ENCODE data around the gene LRP1. TPM values are rescaled to one million over a fixed set of nuclear protein-coding genes. Genes with fewer than 3 reads are reported as not detected.

LRP1 gene
- total RNA-seq, 2 experiments from 2014 or later, result 6.6 to 8.5 TPM

- CTCF ChIA-PET, result interaction anchor here (1.0 to 1.7 kb wide), 2 partner anchors 10 to 28 kb away, joined by 3 to 4 read pairs; no protein-coding TSS in a partner anchor
- Histone ChIP-seq H3K27me3 (ENCODE audit: control insufficient read depth in 1 of 2, insufficient read depth in 2 of 2, low read length in 2 of 2) (no peaks in the 10 kb centered on the region), H3K36me3 (ENCODE audit: insufficient read depth, low read length) (peaks cover 79% of the 10 kb centered on the region), H3K9me3 (ENCODE audit: control insufficient read depth in 1 of 2, insufficient read depth in 1 of 2, low read length in 2 of 2) (no peaks in the 10 kb centered on the region), H3K4me3 (ENCODE audit: low read length) (no peak overlapping the region), H3K27ac (ENCODE audit: low read depth in 1 of 2, low read length in 2 of 2) (no peak overlapping the region), H3K4me1 (ENCODE audit: insufficient read depth, low read length) (peaks cover 33% of the 10 kb centered on the region)
- Mint-ChIP-seq H3K36me3 (ENCODE audit: low read depth) (peaks cover 93% of the 10 kb centered on the region), H3K9me3 (no peaks in the 10 kb centered on the region), H3K27ac (peak overlapping the region; percentile 44), H3K27me3 (no peaks in the 10 kb centered on the region), H3K4me3 (no peak overlapping the region), H3K4me1 (ENCODE audit: low read depth) (peaks cover 49% of the 10 kb centered on the region)
- POLR2A ChIA-PET, result interaction anchor here (3.2 to 14.4 kb wide), 3 partner anchors 8 to 27 kb away, joined by 15 to 344 read pairs (median 20); partner anchors contain the start of genes NAB2 and STAT6
- TF ChIP-seq CTCF (IDR thresholded peaks at IDR 0.05), result no peak
- DNase-seq, result no peak
- intact Hi-C loops (cut with DNase I, micrococcal nuclease), result no loop called here
- no peak for ATAC-seq (ENCODE audit: poor library complexity)
These were observed 31.3 kb upstream of the LRP1 start for GRCh38 chr12:57096748-57097553.

GRCh38 chr12:57097554-57097835 is 30.8 kb upstream of the LRP1 start:
- no peak overlapping the region for H3K27ac ChIP-seq (ENCODE audit: low read depth in 1 of 2, low read length in 2 of 2)
- H3K4me1 Mint-ChIP-seq (ENCODE audit: low read depth), result peaks cover 49% of the 10 kb centered on the region
- no peak overlapping the region for H3K27ac Mint-ChIP-seq
- intact Hi-C loops (cut with DNase I, micrococcal nuclease), result no loop called here
- CTCF ChIA-PET, result interaction anchor here (1.1 to 2.0 kb wide), 3 partner anchors 10 to 28 kb away, joined by 3 to 8 read pairs (median 4); no protein-coding TSS in a partner anchor
- no peak for TF ChIP-seq CTCF (IDR thresholded peaks at IDR 0.05)
- peaks cover 94% of the 10 kb centered on the region for H3K36me3 Mint-ChIP-seq (ENCODE audit: low read depth)
- peaks cover 79% of the 10 kb centered on the region for H3K36me3 ChIP-seq (ENCODE audit: insufficient read depth, low read length)
- H3K27me3 Mint-ChIP-seq, result no peaks in the 10 kb centered on the region
- POLR2A ChIA-PET, result interaction anchor here (0.6 to 14.4 kb wide), 4 partner anchors 9 to 612 kb away, joined by 3 to 344 read pairs (median 12); partner anchors contain the start of genes NAB2 and STAT6
- no peaks in the 10 kb centered on the region for H3K9me3 Mint-ChIP-seq
- peaks cover 33% of the 10 kb centered on the region for H3K4me1 ChIP-seq (ENCODE audit: insufficient read depth, low read length)
- DNase-seq, result no peak
- no peak for ATAC-seq (ENCODE audit: poor library complexity)
- H3K4me3 Mint-ChIP-seq, result no peak overlapping the region
- H3K4me3 ChIP-seq (ENCODE audit: low read length), result no peak overlapping the region
- H3K27me3 ChIP-seq (ENCODE audit: control insufficient read depth in 1 of 2, insufficient read depth in 2 of 2, low read length in 2 of 2), result no peaks in the 10 kb centered on the region
- H3K9me3 ChIP-seq (ENCODE audit: control insufficient read depth in 1 of 2, insufficient read depth in 1 of 2, low read length in 2 of 2), result no peaks in the 10 kb centered on the region

GRCh38 chr12:57098546-57098945 is 29.7 kb upstream of the LRP1 start:
- ATAC-seq (ENCODE audit: poor library complexity), result no peak
- Histone ChIP-seq H3K4me3 (ENCODE audit: low read length) (no peak overlapping the region), H3K4me1 (ENCODE audit: insufficient read depth, low read length) (peaks cover 25% of the 10 kb centered on the region), H3K9me3 (ENCODE audit: control insufficient read depth in 1 of 2, insufficient read depth in 1 of 2, low read length in 2 of 2) (no peaks in the 10 kb centered on the region), H3K27ac (ENCODE audit: low read depth in 1 of 2, low read length in 2 of 2) (peak overlapping the region in 1 of 2 donors; percentile 14), H3K27me3 (ENCODE audit: control insufficient read depth in 1 of 2, insufficient read depth in 2 of 2, low read length in 2 of 2) (no peaks in the 10 kb centered on the region), H3K36me3 (ENCODE audit: insufficient read depth, low read length) (peaks cover 73% of the 10 kb centered on the region)
- intact Hi-C loops (cut with DNase I, micrococcal nuclease), result no loop called here
- DNase-seq, result no peak
- ChIA-PET CTCF (interaction anchor here (1.1 to 2.0 kb wide), 2 partner anchors 14 to 29 kb away, joined by 3 to 8 read pairs; no protein-coding TSS in a partner anchor), POLR2A (interaction anchor here (0.6 to 14.4 kb wide), 8 partner anchors 9 to 701 kb away, joined by 3 to 344 read pairs (median 4); partner anchors contain the start of genes NAB2, NACA, NEMP1 and STAT6)
- no peaks in the 10 kb centered on the region for H3K9me3 Mint-ChIP-seq
- H3K4me3 Mint-ChIP-seq, result no peak overlapping the region
- H3K36me3 Mint-ChIP-seq (ENCODE audit: low read depth), result peaks cover 84% of the 10 kb centered on the region
- peaks cover 40% of the 10 kb centered on the region for H3K4me1 Mint-ChIP-seq (ENCODE audit: low read depth)
- peak overlapping the region; percentile 44 for H3K27ac Mint-ChIP-seq
- H3K27me3 Mint-ChIP-seq, result no peaks in the 10 kb centered on the region
- TF ChIP-seq CTCF (IDR thresholded peaks at IDR 0.05), result no peak

All from CD4-positive, alpha-beta T cell (primary cell).